SK-N-SH (cell line): ENCODE results near the gene LLGL1. TPM values are rescaled to one million over a fixed set of nuclear protein-coding genes. Genes with fewer than 3 reads are reported as not detected.

ENCODE experiments used
- CTCF ChIA-PET: fragments of 300-600, 350-600 bp; formaldehyde crosslinking; extraction: SDS; loops from one replicate; lab custom pipeline; 2021; lab: Yijun Ruan, JAX
- POLR2A ChIA-PET: fragments of 350-600 bp; sonication (Branson Sonifier 250); formaldehyde crosslinking; extraction: SDS; loops from one replicate; lab custom pipeline; 2020; ENCODE audit warnings: antibody characterized with exemption, inconsistent platforms; lab: Yijun Ruan, JAX
- DNase-seq: peaks from one replicate; pipeline ENCODE4 v3.0.0; 2012
- H2AFZ ChIP-seq: fragments of 200-600 bp; sonication (generic); 2 replicates; pipeline ENCODE4 v1.8.1; 2016; ENCODE audit warnings: antibody characterized with exemption, mild to moderate bottlenecking, low read depth
- H3F3A ChIP-seq: fragments of 200-600 bp; sonication (generic); replicated peaks from 2 replicates; pipeline ENCODE3; 2016; ENCODE audit warnings: antibody characterized with exemption, mild to moderate bottlenecking; ENCODE audit not compliant: insufficient read depth
- H3K27ac ChIP-seq, 2 experiments: fragments of 200-500 bp in 1 of 2; fragments of 200-600 bp in 1 of 2; sonication (Bioruptor generic) in 1 of 2; sonication (generic), shearing (Covaris generic) in 1 of 2; 2 replicates each; pipeline versions ENCODE4 v1.5.1 to v1.6.1; 2014 to 2016; ENCODE audit warnings: low read depth in 2 of 2, inconsistent platforms in 1 of 2, low read length in 1 of 2, mild to moderate bottlenecking in 1 of 2, mixed read lengths in 1 of 2
- H3K27me3 ChIP-seq: fragments of 200-600 bp; sonication (generic), shearing (Covaris generic); 2 replicates; pipeline ENCODE4 v1.6.1; 2016; ENCODE audit warnings: mixed run types; ENCODE audit not compliant: insufficient read depth
- H3K36me3 ChIP-seq, 2 experiments: fragments of 200-500 bp in 1 of 2; fragments of 200-600 bp in 1 of 2; sonication (Bioruptor generic) in 1 of 2; sonication (generic) in 1 of 2; replicated peaks in 1 of 2; 2 replicates each; pipeline versions ENCODE3 to v1.5.1; 2014 to 2016; ENCODE audit warnings: low read length in 1 of 2, mild to moderate bottlenecking in 1 of 2; ENCODE audit not compliant: insufficient read depth in 2 of 2, control insufficient read depth in 1 of 2
- H3K4me1 ChIP-seq, 2 experiments: fragments of 200-500 bp in 1 of 2; fragments of 200-600 bp in 1 of 2; sonication (Bioruptor generic) in 1 of 2; sonication (generic), shearing (Covaris generic) in 1 of 2; 2 replicates each; pipeline versions ENCODE4 v1.5.1 to v1.6.1; 2014 to 2016; ENCODE audit warnings: low read depth in 1 of 2, low read length in 1 of 2, mixed run types in 1 of 2; ENCODE audit not compliant: insufficient read depth in 2 of 2, control insufficient read depth in 1 of 2
- H3K4me2 ChIP-seq: fragments of 200-600 bp; sonication (generic), shearing (Covaris generic); 2 replicates; pipeline ENCODE4 v1.6.1; 2017; ENCODE audit warnings: mixed run types
- H3K4me3 ChIP-seq, 2 experiments: fragments of 200-500 bp in 1 of 2; fragments of 200-600 bp in 1 of 2; sonication (Bioruptor generic) in 1 of 2; sonication (generic), shearing (Covaris generic) in 1 of 2; 2 replicates each; pipeline versions ENCODE4 v1.5.1 to v1.8.1; 2014 to 2016; ENCODE audit warnings: low read depth in 2 of 2, inconsistent platforms in 1 of 2, low read length in 1 of 2, mild to moderate bottlenecking in 1 of 2, mixed read lengths in 1 of 2, moderate library complexity in 1 of 2
- H3K79me2 ChIP-seq: fragments of 200-600 bp; sonication (generic); 2 replicates; pipeline ENCODE4 v1.8.1; 2017; ENCODE audit warnings: mild to moderate bottlenecking; ENCODE audit not compliant: insufficient read depth
- H3K9ac ChIP-seq: fragments of 200-600 bp; sonication (generic); 2 replicates; pipeline ENCODE4 v1.6.1; 2017; ENCODE audit warnings: mixed run types
- H3K9me2 ChIP-seq: fragments of 200-600 bp; sonication (generic); 2 replicates; pipeline ENCODE4 v1.6.1; 2017; ENCODE audit warnings: mixed run types
- H3K9me3 ChIP-seq: fragments of 200-600 bp; sonication (generic); 2 replicates; pipeline ENCODE4 v1.6.1; 2017; ENCODE audit warnings: mixed run types, mild to moderate bottlenecking, moderate library complexity
- H4K20me1 ChIP-seq: fragments of 200-600 bp; sonication (generic); 2 replicates; pipeline ENCODE4 v1.6.1; 2017; ENCODE audit warnings: mild to moderate bottlenecking, mixed run types; ENCODE audit not compliant: insufficient read depth
- CTCF ChIP-seq: fragments of 200-600 bp; sonication (generic); IDR thresholded peaks from 2 replicates; pipeline ENCODE4 v1.6.1; 2017; ENCODE audit warnings: antibody characterized with exemption, mild to moderate bottlenecking, moderate library complexity
- EZH2phosphoT487 ChIP-seq: fragments of 200-600 bp; sonication (generic); IDR thresholded peaks from 2 replicates; pipeline ENCODE4 v1.6.1; 2017; ENCODE audit warnings: low read depth, mixed run types, mild to moderate bottlenecking, antibody characterized with exemption, moderate library complexity, borderline replicate concordance
- FOXJ3 ChIP-seq: sonication (generic); formaldehyde crosslinking; IDR thresholded peaks from 2 replicates; pipeline ENCODE4 v1.5.1; 2020; ENCODE audit warnings: mild to moderate bottlenecking, missing genetic modification reagents
- FOXM1 ChIP-seq: IDR thresholded peaks from 2 replicates; pipeline ENCODE4 v1.4.0; 2012; ENCODE audit warnings: low read depth, mild to moderate bottlenecking
- GATA2 ChIP-seq: sonication (generic); formaldehyde crosslinking; IDR thresholded peaks from 2 replicates; pipeline ENCODE4 v1.5.0; 2020; ENCODE audit warnings: mild to moderate bottlenecking, missing genetic modification reagents
- MAX ChIP-seq: IDR thresholded peaks from 2 replicates; pipeline ENCODE4 v1.4.0; 2012; ENCODE audit warnings: low read depth
- MXI1 ChIP-seq: IDR thresholded peaks from 2 replicates; pipeline ENCODE4 v1.6.1; 2012; ENCODE audit warnings: mild to moderate bottlenecking, low read depth, low read length, improper control_type of control experiment
- RXRA ChIP-seq: IDR thresholded peaks from 2 replicates; pipeline ENCODE4 v1.4.0; 2012; ENCODE audit warnings: low read depth, mild to moderate bottlenecking, borderline replicate concordance
- TAF1 ChIP-seq: IDR thresholded peaks from 2 replicates; pipeline ENCODE4 v1.6.1; 2012; ENCODE audit warnings: low read depth, mild to moderate bottlenecking, low read length, moderate library complexity, borderline replicate concordance
- USF2 ChIP-seq: fragments of 150-350 bp; IDR thresholded peaks from 2 replicates; pipeline ENCODE4 v1.6.1; 2017; ENCODE audit warnings: antibody characterized with exemption, low read length, low read depth, borderline replicate concordance
- YY1 ChIP-seq: IDR thresholded peaks from 2 replicates; pipeline ENCODE4 v1.4.0; 2012; ENCODE audit warnings: low read depth, mild to moderate bottlenecking
- WGBS: methylation state at CpG from one replicate; pipeline ENCODE4 v1.1.6; 2017; ENCODE audit warnings: low lambda C conversion rate; 5-methylcytosine and 5-hydroxymethylcytosine counted together
- polyA plus RNA-seq, 3 experiments: library from polyadenylated mRNA; depleted of rRNA; stranded (reverse); fragments of >200 nt; gene quantifications; 2 replicates each; pipeline ENCODE4 v1.2.3, GENCODE V29; 2012
- TF ChIP-seq, protein P1 (sequence below): fragments of 150-350 bp; IDR thresholded peaks from 2 replicates; pipeline ENCODE4 v1.6.1; 2016; ENCODE audit warnings: mild to moderate bottlenecking, low read depth, low read length
- TF ChIP-seq, protein P2 (sequence below): IDR thresholded peaks from 2 replicates; pipeline ENCODE4 v1.4.0; 2012; ENCODE audit warnings: low read depth, borderline replicate concordance

The LLGL1 gene
- polyA plus RNA-seq, 1 of the 3 experiments (the other 2 are of a cell fraction) = 31.4 TPM

DNA sequence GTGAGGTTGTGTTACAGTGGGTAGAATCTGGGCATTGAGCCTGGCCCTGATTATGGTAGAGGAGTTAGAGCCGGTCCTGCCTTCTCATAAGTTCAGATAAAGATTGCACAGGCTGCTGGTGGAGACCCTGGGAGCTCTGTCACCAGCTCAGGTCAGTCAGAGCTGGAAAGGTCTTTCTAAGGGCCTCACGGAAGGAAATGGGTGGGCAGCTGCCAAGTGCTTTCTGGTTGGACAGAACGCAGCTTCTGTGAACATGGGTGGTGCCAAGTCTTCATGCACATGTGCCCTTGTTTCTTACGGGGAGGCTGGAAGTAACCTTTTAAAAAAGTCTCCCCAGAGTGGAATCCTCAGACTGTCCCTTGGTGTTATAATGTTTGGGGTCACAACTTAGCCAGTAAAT is 26.9 kb upstream of the LLGL1 start:
- 94% methylated on average over 4 of the region's 4 CpGs for WGBS
- H3K9ac ChIP-seq = no peak overlapping the region
- POLR2A ChIA-PET = no interaction called here
- peaks cover 98% of the 10 kb centered on the region for H3K79me2 ChIP-seq
- H4K20me1 ChIP-seq = peaks cover 77% of the 10 kb centered on the region
- no peak overlapping the region for H3K4me2 ChIP-seq
- TF ChIP-seq FOXJ3 (no peak), RXRA (no peak), GATA2 (CRISPR knock-in tag) (no peak), MAX (no peak), EZH2phosphoT487 (no peak), YY1 (no peak), MXI1 (no peak), USF2 (no peak), FOXM1 (no peak), TAF1 (no peak), CTCF (no peak)
- TF ChIP-seq, protein P1, sequence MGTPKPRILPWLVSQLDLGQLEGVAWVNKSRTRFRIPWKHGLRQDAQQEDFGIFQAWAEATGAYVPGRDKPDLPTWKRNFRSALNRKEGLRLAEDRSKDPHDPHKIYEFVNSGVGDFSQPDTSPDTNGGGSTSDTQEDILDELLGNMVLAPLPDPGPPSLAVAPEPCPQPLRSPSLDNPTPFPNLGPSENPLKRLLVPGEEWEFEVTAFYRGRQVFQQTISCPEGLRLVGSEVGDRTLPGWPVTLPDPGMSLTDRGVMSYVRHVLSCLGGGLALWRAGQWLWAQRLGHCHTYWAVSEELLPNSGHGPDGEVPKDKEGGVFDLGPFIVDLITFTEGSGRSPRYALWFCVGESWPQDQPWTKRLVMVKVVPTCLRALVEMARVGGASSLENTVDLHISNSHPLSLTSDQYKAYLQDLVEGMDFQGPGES = no peak
- TF ChIP-seq, protein P2, sequence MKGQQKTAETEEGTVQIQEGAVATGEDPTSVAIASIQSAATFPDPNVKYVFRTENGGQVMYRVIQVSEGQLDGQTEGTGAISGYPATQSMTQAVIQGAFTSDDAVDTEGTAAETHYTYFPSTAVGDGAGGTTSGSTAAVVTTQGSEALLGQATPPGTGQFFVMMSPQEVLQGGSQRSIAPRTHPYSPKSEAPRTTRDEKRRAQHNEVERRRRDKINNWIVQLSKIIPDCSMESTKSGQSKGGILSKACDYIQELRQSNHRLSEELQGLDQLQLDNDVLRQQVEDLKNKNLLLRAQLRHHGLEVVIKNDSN = no peak
- TF ChIP-seq, all 33 proteins: peak for 0
- no peak for DNase-seq
- no peaks in the 10 kb centered on the region for H3F3A ChIP-seq
- no peak overlapping the region for H2AFZ ChIP-seq
- H3K4me3 ChIP-seq = no peak overlapping the region
- CTCF ChIA-PET = interaction anchor here (1.0 to 1.3 kb wide), 3 partner anchors 9 to 19 kb away, joined by 3 to 8 read pairs (median 4); no protein-coding TSS in a partner anchor
- H3K27ac ChIP-seq = no peak overlapping the region
- no peaks in the 10 kb centered on the region for H3K27me3 ChIP-seq
- no peaks in the 10 kb centered on the region; a peak in 2 of 4 replicates for H3K4me1 ChIP-seq
- H3K9me3 ChIP-seq = no peaks in the 10 kb centered on the region
- H3K9me2 ChIP-seq = no peaks in the 10 kb centered on the region
- H3K36me3 ChIP-seq = peaks cover 35 to 50% of the 10 kb centered on the region in 2 experiments
